GM21515 (cell line): ENCODE measurements around the gene BGN.

ENCODE experiments used
- ATAC-seq: cut with Tn5 transposase; IDR thresholded peaks from one replicate; pipeline ENCODE4 v1.9.1; 2021; ENCODE audit not compliant: unreplicated experiment

The BGN gene

GRCh38 chrX:153502131-153502530, 7.4 kb downstream of the BGN start:
- ATAC-seq: no peak

- no peak for ATAC-seq
Observed at GRCh38 chrX:153502796-153503195, 8.0 kb downstream of the BGN start.

DNA sequence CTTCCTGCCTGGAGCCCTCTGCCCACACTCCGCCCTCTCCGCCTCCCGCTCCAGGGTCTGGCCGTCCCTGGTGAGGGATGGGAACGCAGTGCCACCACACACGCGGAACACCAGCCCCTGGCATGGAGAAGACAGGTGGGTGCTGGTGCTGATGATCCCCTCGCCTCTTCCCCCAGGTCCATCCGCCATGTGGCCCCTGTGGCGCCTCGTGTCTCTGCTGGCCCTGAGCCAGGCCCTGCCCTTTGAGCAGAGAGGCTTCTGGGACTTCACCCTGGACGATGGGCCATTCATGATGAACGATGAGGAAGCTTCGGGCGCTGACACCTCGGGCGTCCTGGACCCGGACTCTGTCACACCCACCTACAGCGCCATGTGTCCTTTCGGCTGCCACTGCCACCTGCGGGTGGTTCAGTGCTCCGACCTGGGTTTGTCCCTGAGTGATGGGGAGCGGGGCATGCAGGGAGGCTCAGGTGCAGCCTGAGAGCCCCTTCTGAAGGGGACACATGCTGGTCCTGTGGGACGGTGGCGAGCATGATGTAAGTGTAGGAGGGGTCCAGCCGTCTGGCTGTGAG, 9.8 kb downstream of the BGN start:
- ATAC-seq: no peak

GRCh38 chrX:153505361-153505760, 10.6 kb downstream of the BGN start:
- ATAC-seq: no peak

- peak; percentile 93 for ATAC-seq
Observed at GRCh38 chrX:153507484-153508178, 12.9 kb downstream of the BGN start.

- ATAC-seq: no peak
Observed at GRCh38 chrX:153509592-153509991, 14.8 kb downstream of the BGN start.

GRCh38 chrX:153510383-153510782, 15.6 kb downstream of the BGN start:
- no peak for ATAC-seq

GRCh38 chrX:153511784-153512500, 17.2 kb downstream of the BGN start:
- no peak for ATAC-seq

GRCh38 chrX:153512501-153512893, 17.7 kb downstream of the BGN start:
- ATAC-seq: no peak

- ATAC-seq: no peak
Observed at GRCh38 chrX:153513265-153513664, 18.5 kb downstream of the BGN start.

- no peak for ATAC-seq
Observed at GRCh38 chrX:153514259-153514658, 19.5 kb downstream of the BGN start.

DNA sequence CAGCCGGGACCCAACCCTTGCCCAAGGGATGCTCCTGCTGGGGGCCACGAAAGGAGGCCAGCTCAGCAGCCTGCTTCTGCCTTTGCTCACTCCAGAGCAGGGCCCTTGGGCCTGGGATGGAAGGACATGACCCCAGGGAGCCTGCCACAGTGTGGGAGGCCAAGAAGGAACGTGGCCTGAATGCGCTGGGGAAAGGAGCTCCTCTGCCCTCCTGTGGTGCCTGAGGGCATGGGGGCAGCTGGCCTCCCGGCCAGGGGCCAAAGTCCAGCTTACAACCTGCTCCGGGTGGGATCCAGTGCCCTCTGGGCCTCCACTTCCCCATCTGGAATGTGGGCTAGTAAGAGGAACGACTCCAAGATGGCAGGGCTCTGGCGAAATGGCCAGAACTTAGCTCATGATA, 20.7 kb downstream of the BGN start:
- ATAC-seq: no peak

DNA sequence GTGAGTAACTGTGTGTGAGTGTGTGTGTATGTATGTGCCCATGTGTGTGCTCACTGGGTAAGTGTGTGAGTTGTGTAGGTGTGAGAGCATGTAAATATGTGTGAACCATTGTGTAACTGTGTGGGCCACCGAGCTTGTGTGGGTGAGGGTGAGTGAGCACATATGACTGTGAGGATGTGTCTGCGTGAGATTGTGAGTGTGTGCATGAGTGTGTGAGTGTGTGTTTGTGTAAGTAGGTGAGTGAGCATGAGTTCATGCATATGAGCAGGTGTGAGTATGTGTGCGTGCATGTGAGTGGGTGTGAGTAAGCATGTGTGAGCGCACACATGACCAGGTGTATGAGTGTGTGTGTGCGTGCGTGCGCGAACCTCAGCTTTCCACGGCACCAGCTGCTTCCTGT, 21.3 kb downstream of the BGN start:
- no peak for ATAC-seq

DNA sequence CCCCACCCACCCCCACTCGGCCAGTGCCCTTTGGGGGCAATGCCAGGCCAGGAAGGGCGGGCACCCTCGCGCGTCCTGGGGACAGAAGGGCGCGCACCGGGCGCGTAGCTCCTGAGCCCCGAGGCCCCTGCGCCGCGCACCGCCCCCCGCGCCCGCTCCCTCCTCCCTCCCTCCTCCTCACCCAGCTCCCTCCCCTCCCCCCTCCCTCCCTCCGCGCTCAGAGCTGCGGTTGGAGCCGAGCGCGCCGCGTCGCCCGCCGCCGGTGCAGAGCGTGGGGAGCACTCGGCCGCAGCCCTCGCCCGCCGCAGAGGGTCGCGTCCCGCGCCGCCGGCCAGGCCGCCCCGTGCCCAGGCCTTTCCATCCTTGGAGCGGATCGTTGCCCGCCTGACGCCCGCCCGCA, 22.6 kb downstream of the BGN start, which contains the start of gene ATP2B3:
TSS of gene ATP2B3 (plus strand) at position 220 of the 400 bp plus-strand sequence. CDS start 18,606 bp downstream, outside the sequence.
- ATAC-seq: no peak

DNA sequence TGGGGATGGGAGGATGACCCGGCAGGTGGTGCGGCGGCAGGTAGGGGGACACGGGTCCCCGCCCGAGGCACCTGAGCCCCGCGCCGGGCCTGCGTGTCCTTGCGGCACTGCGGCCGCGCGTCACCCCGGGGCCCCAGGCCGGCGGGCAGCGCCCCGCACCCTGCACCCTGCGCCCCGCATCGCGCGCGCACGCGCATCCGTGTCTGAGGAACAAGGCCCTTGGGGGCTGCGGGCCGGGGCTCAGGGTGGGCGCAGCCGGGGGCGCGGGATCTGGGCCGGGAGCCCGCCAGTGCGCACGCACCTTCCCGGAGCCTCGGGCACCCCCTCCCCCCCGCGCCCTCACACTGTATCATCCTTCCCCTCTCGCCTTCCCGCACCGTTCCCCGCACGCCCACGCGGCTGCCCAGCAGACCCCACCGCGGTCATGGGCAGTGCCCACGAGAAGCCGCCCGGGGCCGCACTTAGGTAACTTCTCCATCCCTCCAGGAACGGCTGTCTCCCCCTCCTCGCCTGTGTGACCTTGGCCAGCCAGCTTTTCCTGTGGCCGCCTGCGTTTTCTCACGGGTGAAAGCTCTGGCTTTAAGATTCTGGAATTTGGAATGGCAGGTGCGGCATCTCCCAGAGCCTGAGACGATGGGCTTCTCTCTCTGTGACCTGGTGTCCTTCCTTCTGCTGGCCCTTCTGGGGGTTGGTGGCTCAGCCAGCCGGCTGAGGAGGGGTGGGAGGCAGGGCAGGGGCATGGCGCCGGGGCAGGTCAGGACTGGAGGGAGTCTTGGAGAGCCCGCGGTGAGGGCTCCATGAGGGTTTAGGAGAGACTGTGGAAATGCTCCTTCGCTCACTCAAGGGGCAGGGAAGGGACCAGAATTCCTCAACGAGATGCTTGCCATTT, 23.4 kb downstream of the BGN start:
- no peak for ATAC-seq

DNA sequence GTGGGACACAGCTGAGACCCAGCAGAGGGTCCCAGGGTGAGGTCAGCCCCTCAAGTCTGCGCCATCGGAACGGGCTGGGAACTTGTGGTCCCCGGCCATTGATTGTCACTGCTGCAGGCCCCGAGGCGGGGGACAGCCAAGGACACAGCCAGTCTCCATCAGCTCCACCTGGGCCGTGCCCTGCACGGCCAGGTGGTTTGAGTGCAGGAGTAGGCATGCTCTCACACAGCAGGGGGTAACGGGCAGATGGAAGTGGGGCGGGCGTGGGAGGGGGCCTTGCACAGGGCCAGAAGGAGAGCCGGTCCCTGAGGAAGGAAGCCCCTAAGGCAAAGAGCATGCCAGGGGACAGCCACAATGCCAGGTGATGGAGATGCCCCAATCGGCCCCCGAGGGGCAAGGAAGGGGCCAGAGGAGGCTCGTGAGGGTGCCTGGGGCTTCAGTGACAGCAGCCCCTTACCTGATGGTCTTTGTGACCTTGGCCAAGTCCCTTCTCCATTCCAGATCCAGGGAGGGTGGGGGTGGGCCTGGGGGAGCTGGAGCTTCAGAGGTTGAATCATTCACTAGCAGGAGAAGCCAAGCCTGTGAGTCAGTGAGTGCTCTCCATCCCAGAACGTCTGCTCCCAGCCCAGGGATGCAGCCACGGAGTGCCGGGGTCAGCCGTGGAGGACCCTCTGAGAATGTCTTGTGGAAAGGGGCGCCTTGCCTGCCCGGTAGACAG, 24.9 kb downstream of the BGN start:
- ATAC-seq: no peak

DNA sequence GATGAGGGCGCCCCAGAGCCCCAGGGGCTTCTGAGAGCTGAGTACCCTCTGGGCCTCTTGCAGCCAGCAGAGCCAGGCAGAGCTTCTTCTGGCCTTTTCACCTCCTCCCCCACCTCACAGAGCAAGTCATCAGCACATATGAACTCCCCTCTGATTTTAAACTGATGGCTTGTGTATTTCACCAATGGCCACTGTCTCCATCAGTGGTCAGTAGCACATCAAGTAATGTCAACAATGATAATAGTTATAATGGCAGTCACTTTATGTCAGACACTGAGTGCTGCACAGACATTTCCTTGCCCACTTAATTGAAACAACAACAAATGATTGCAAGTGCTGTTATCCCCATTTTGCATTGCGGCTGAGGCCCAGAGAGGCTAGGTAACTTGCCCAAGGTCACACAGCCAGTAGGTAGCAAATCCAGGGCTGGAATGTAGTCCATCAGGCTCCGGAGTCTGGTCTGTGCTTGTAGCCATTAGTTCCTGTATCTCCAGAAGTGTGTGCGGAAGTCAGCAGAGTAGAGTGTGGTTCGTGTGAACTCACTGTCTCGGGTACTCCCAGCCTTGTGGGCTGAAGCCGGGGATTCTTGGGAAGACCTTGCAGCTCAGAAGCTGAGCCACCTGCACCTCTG, 25.6 kb downstream of the BGN start:
- ATAC-seq: no peak

GRCh38 chrX:153521034-153521433, 26.3 kb downstream of the BGN start:
- ATAC-seq: no peak

DNA sequence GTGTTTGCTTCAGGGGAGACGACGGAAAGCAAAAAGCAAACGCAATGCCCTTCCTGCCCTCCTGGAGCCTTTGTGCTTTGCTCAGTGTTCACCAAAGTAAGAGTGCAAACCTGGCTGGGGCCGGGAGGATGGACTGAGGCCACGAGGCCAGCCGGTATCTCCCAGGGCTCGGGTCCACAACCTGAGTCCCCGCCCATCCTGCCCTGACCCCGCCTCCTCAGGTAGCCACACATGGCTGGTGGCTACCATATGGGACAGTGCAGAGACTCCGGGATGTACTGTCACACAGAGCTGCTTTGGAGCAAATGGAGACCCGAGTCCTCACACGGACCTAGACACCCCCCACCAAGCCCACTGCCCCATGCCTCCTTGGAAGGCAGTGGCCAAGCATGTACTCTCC, 27.5 kb downstream of the BGN start:
- ATAC-seq: no peak

DNA sequence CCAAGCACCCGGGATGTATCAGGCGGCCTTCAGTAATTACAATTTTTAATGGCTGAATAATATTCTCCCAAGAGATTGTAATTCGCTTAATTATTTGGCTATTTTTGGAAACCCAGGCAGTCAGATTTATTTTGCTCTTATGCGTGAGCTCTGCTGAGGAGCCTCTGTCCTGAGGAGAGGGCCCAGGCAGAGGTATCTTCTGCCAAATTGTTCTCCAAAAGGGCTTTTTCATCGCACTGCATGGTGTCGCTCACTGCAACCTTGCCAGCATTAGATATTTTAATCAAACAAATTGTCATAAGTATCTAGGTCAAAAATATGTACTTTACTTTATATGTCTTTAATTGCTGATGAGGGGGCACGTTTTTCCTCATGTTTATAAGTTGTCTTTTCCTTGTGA, 28.5 kb downstream of the BGN start:
- no peak for ATAC-seq
